GM13977 (cell line): ENCODE results near the gene MTHFR.

ENCODE experiments used
- DNase-seq: peaks from one replicate; pipeline ENCODE4 v3.0.0; 2012; ENCODE audit warnings: low spot score
- in situ Hi-C: fragments of 300-500 bp; cut with MboI; formaldehyde crosslinking; loops from one replicate; pipeline ENCODE4 v1.12.0; 2022; ENCODE audit warnings: low sequenced_read_pairs, low pct_unique_long_range_greater_than_20kb, mixed read lengths, inconsistent platforms; ENCODE audit not compliant: unreplicated experiment
- TF ChIP-seq, protein P1 (sequence below): IDR thresholded peaks from 2 replicates; pipeline ENCODE4 v1.5.1; 2012; ENCODE audit warnings: mild to moderate bottlenecking, control low read depth; ENCODE audit not compliant: insufficient read depth; ENCODE audit errors: extremely low read depth, missing control alignments

The MTHFR gene

DNA sequence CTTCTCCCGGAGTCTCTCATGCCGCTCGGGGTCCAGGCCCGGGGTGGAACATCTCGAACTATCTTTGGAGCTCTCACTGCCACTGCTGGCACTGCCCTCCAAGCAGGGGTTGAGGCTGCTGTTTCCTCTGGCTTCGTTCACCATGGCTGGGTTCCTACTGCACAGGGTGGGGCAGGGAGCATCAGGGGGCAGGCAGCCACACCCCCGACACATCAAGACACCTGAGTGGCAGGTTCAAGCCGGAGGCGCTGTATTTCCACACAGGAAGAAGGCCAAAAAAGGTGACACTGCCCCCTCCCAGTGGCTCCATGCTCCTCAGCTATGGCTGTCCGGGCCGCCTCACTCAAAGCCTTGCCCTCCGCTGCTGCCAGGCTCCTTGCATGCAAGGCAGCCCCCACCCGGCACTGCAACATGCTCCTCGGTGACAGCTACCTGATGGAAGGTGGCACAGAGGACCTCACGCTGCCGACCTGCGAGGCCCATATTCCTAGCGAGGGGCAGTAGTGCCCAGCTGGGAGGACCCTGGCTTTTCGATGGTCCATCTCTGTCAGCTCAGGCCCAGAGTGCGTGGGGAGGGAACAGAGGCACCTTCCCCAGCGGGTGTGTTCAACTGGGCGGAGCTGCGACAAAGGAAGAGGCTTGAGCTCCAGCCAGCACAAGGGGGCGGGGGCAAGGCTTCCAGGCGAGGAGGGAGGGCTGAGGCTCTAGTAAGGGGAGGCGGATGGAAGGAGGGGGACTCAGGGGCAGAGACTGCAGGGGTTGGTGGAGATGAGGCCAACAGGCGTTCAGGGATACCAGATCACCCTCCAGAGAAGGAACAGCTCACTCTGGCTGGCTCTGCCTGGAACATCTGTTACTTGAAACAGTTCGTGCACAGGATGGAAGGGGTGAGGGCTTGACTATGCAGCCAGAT, 2.5 kb downstream of the MTHFR start:
- in situ Hi-C loops, result no loop called here
- TF ChIP-seq, protein P1, sequence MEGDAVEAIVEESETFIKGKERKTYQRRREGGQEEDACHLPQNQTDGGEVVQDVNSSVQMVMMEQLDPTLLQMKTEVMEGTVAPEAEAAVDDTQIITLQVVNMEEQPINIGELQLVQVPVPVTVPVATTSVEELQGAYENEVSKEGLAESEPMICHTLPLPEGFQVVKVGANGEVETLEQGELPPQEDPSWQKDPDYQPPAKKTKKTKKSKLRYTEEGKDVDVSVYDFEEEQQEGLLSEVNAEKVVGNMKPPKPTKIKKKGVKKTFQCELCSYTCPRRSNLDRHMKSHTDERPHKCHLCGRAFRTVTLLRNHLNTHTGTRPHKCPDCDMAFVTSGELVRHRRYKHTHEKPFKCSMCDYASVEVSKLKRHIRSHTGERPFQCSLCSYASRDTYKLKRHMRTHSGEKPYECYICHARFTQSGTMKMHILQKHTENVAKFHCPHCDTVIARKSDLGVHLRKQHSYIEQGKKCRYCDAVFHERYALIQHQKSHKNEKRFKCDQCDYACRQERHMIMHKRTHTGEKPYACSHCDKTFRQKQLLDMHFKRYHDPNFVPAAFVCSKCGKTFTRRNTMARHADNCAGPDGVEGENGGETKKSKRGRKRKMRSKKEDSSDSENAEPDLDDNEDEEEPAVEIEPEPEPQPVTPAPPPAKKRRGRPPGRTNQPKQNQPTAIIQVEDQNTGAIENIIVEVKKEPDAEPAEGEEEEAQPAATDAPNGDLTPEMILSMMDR, result no peak
- peak; percentile 77 for DNase-seq

DNA sequence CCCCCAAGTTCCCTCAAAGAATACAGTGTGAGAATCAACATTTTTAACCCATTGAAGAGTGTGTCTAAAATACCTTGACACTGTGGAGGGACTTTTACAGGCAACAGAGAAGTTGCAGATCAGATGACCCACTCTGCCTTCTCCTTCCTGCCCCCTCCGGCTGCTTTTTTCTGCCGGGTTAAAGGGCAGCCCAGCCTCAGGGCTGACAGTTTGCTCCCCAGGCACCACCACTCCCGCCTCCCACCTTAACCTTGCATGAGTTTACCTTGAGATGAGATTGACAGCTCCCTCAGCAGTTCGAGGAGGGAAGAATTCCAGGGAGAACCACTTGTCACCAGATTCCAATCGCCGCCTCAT, 3.2 kb downstream of the MTHFR start:
- TF ChIP-seq, protein P1, result no peak
- no peak for DNase-seq
- in situ Hi-C loops, result no loop called here

GRCh38 chr1:11800756-11801433, 4.9 kb downstream of the MTHFR start:
- TF ChIP-seq, protein P1, result no peak
- in situ Hi-C loops, result no loop called here
- DNase-seq, result no peak

- TF ChIP-seq, protein P1, result no peak
- DNase-seq, result no peak
- in situ Hi-C loops, result no loop called here
These were observed 5.4 kb downstream of the MTHFR start for GRCh38 chr1:11800391-11800755.

DNA sequence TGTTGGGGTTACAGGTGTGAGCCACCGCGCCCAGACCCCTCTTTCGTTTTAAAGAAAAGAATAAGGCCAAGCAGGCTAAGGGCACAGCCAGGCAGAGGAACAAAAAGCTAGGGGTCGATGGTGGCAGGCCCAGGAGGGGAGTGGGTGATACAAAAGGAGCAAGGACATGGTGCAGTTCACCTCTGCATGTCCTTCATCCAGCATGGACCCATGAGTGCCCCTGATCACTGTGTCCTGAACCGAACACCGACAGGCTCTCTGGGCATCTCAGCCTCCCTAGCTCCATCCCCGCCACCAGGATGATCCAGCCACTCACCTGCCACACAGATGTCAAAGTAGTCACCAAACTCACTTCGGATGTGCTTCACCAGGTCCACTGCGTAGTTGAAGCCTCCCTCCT, 5.9 kb downstream of the MTHFR start:
- TF ChIP-seq, protein P1, result no peak
- in situ Hi-C loops, result no loop called here

DNA sequence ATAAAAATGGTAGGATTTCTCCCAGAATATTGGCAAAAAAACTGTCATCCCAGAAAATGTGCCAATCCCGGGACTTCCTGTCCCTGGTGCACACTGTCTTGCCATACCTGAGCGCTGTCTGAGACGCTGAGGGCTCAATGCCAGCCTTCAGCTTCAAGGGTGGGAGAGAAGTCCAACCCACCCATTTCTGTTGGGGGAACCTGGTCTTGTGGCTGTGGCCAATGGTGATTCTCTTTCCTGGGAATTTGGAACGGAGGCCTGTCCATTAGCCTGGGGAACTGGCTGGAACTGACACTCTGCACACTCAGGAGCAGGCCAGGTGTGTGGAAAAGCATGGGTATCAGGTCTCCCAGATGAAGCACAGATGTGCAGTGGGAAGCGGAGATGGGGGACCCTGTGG, 6.7 kb downstream of the MTHFR start:
- DNase-seq, result no peak
- in situ Hi-C loops, result no loop called here
- TF ChIP-seq, protein P1, result no peak

More for the DNA sequence above, 5.9 kb downstream of the MTHFR start:
- DNase-seq, result no peak
